H1 (cell line): ENCODE data around the gene CLIP4. TPM values are rescaled to one million over a fixed set of nuclear protein-coding genes. Genes with fewer than 3 reads are reported as not detected.

Experiments used
- CTCF ChIA-PET: fragments of 300-600 bp; sonication (Branson Sonifier 250); formaldehyde crosslinking; loops from one replicate; lab custom pipeline; 2021; ENCODE audit not compliant: partially characterized antibody; lab: Charles Lee
- POLR2A ChIA-PET: fragments of 300-600 bp; sonication (Branson Sonifier 250); formaldehyde crosslinking; loops from one replicate; lab custom pipeline; 2021; ENCODE audit warnings: inconsistent platforms; ENCODE audit not compliant: partially characterized antibody; lab: Charles Lee
- DNase-seq, 2 experiments: peaks; one replicate each; pipeline versions ENCODE4 v3.0.0 to v3.0.0-alpha.2; 2010 to 2022; ENCODE audit warnings: low spot score in 2 of 2, low read depth in 1 of 2, mixed read lengths in 1 of 2
- FAIRE-seq: peaks from 2 replicates; lab custom pipeline; 2011; peaks lifted over from hg19 to GRCh38; lab: Jason Lieb, UNC
- H2AFZ ChIP-seq: 2 replicates; pipeline ENCODE4 v1.8.1; 2012; ENCODE audit warnings: low read length, inconsistent platforms
- H2AK5ac ChIP-seq: 2 replicates; pipeline ENCODE4 v1.6.1; 2013; ENCODE audit warnings: low read depth, low read length
- H2BK120ac ChIP-seq: replicated peaks from 2 replicates; pipeline ENCODE3; 2013; ENCODE audit warnings: low read depth, low read length, inconsistent platforms
- H2BK12ac ChIP-seq: 2 replicates; pipeline ENCODE4 v1.6.1; 2013; ENCODE audit warnings: low read depth, low read length
- H2BK15ac ChIP-seq: 2 replicates; pipeline ENCODE4 v1.6.1; 2013; ENCODE audit warnings: low read length
- H2BK20ac ChIP-seq: 2 replicates; pipeline ENCODE4 v1.6.1; 2013; ENCODE audit warnings: low read length
- H2BK5ac ChIP-seq: 2 replicates; pipeline ENCODE4 v1.6.1; 2013; ENCODE audit warnings: low read depth, low read length
- H3K14ac ChIP-seq: 2 replicates; pipeline ENCODE4 v1.6.1; 2013; ENCODE audit warnings: inconsistent platforms; ENCODE audit not compliant: insufficient read length
- H3K18ac ChIP-seq: 2 replicates; pipeline ENCODE4 v1.6.1; 2013; ENCODE audit warnings: low read length; ENCODE audit errors: extremely low read depth
- H3K23ac ChIP-seq: 2 replicates; pipeline ENCODE4 v1.6.1; 2013; ENCODE audit warnings: inconsistent platforms; ENCODE audit not compliant: insufficient read length
- H3K23me2 ChIP-seq: 2 replicates; pipeline ENCODE4 v1.6.1; 2013; ENCODE audit warnings: low read depth, low read length
- H3K27ac ChIP-seq: 2 replicates; pipeline ENCODE4 v1.6.1; 2011; ENCODE audit warnings: low read depth, low read length, inconsistent platforms
- H3K27me3 ChIP-seq, 4 experiments: replicated peaks in 1 of 4; 1 replicate in 1 of 4; 2 replicates in 3 of 4; pipeline versions ENCODE4 v1.6.1 to v1.8.1; 2011 to 2013; ENCODE audit warnings: low read length in 3 of 4, mild to moderate bottlenecking in 3 of 4, inconsistent platforms in 2 of 4, mixed read lengths in 2 of 4, moderate library complexity in 1 of 4; ENCODE audit not compliant: control insufficient read depth in 3 of 4, insufficient read depth in 3 of 4; ENCODE audit errors: extremely low read depth in 1 of 4
- H3K36me3 ChIP-seq, 4 experiments: 2 replicates each; pipeline versions ENCODE4 v1.6.1 to v1.8.1; 2011 to 2013; ENCODE audit warnings: mild to moderate bottlenecking in 4 of 4, low read length in 3 of 4, moderate library complexity in 2 of 4, control low read depth in 1 of 4, inconsistent platforms in 1 of 4; ENCODE audit not compliant: insufficient read depth in 4 of 4, control insufficient read depth in 2 of 4
- H3K4ac ChIP-seq: replicated peaks from 2 replicates; pipeline ENCODE3; 2013; ENCODE audit warnings: low read length, low read depth, mixed read lengths, inconsistent platforms; ENCODE audit not compliant: insufficient read length
- H3K4me1 ChIP-seq, 4 experiments: replicated peaks in 1 of 4; 1 replicate in 1 of 4; 2 replicates in 3 of 4; pipeline versions ENCODE4 v1.6.1 to v1.8.1; 2011 to 2013; ENCODE audit warnings: low read length in 3 of 4, inconsistent platforms in 2 of 4, mixed read lengths in 1 of 4; ENCODE audit not compliant: insufficient read depth in 4 of 4, control insufficient read depth in 3 of 4
- H3K4me2 ChIP-seq, 2 experiments: 2 replicates each; pipeline versions ENCODE4 v1.6.1 to v1.8.1; 2011 to 2013; ENCODE audit warnings: low read depth in 2 of 2, low read length in 2 of 2, control low read depth in 1 of 2, inconsistent platforms in 1 of 2, mild to moderate bottlenecking in 1 of 2; ENCODE audit not compliant: insufficient read depth in 1 of 2
- H3K4me3 ChIP-seq, 4 experiments: fragments of 200-600, 300-600 bp in 1 of 4; sonication (generic), shearing (Covaris generic), sonication (Bioruptor Twin) in 1 of 4; 2 replicates each; pipeline versions ENCODE4 v1.5.1 to v1.8.1; 2011 to 2016; ENCODE audit warnings: low read length in 4 of 4, low read depth in 3 of 4, control low read depth in 2 of 4, inconsistent platforms in 2 of 4, mild to moderate bottlenecking in 2 of 4, mixed read lengths in 1 of 4, moderate library complexity in 1 of 4; ENCODE audit not compliant: insufficient read depth in 2 of 4; ENCODE audit errors: extremely low read depth in 1 of 4
- H3K56ac ChIP-seq: replicated peaks from 2 replicates; pipeline ENCODE3; 2013; ENCODE audit warnings: low read depth, mild to moderate bottlenecking, mixed read lengths, low read length, inconsistent platforms; ENCODE audit not compliant: insufficient read length
- H3K79me1 ChIP-seq: 2 replicates; pipeline ENCODE4 v1.6.1; 2013; ENCODE audit warnings: low read depth, low read length, control low read depth
- H3K79me2 ChIP-seq, 2 experiments: 2 replicates each; pipeline versions ENCODE4 v1.6.1 to v1.8.1; 2012 to 2013; ENCODE audit warnings: low read length in 2 of 2, mild to moderate bottlenecking in 2 of 2, inconsistent platforms in 1 of 2; ENCODE audit not compliant: insufficient read depth in 2 of 2, control insufficient read depth in 1 of 2
- H3K9ac ChIP-seq, 4 experiments: replicated peaks in 1 of 4; 1 replicate in 1 of 4; 2 replicates in 3 of 4; pipeline versions ENCODE4 v1.6.1 to v1.8.1; 2011 to 2013; ENCODE audit warnings: low read depth in 3 of 4, low read length in 3 of 4, control low read depth in 2 of 4, mild to moderate bottlenecking in 2 of 4, moderate library complexity in 2 of 4, inconsistent platforms in 1 of 4; ENCODE audit errors: extremely low read depth in 1 of 4
- H3K9me3 ChIP-seq, 2 experiments: 2 replicates each; pipeline versions ENCODE4 v1.6.1 to v1.8.1; 2012 to 2013; ENCODE audit warnings: mild to moderate bottlenecking in 2 of 2, moderate library complexity in 2 of 2, control low read depth in 1 of 2, inconsistent platforms in 1 of 2, low read depth in 1 of 2, low read length in 1 of 2, mixed read lengths in 1 of 2; ENCODE audit not compliant: insufficient read depth in 2 of 2
- H4K20me1 ChIP-seq, 2 experiments: replicated peaks in 1 of 2; 2 replicates each; pipeline versions ENCODE3 to v1.8.1; 2011 to 2013; ENCODE audit warnings: inconsistent platforms in 2 of 2, low read length in 2 of 2, mild to moderate bottlenecking in 1 of 2; ENCODE audit not compliant: insufficient read depth in 2 of 2, control insufficient read depth in 1 of 2
- H4K5ac ChIP-seq: 2 replicates; pipeline ENCODE4 v1.6.1; 2013; ENCODE audit warnings: low read length, low read depth, mixed read lengths, inconsistent platforms; ENCODE audit not compliant: insufficient read length
- H4K8ac ChIP-seq: 2 replicates; pipeline ENCODE4 v1.8.0; 2013; ENCODE audit warnings: mild to moderate bottlenecking, moderate library complexity, low read length, inconsistent platforms; ENCODE audit not compliant: insufficient read depth; ENCODE audit errors: extremely low read depth
- H4K91ac ChIP-seq: replicated peaks from 2 replicates; pipeline ENCODE3; 2013; ENCODE audit warnings: low read length, mixed read lengths, inconsistent platforms; ENCODE audit not compliant: insufficient read length
- KDM4A ChIP-seq: IDR thresholded peaks from one replicate; pipeline ENCODE4 v1.7.1; 2012; ENCODE audit warnings: low read depth, mild to moderate bottlenecking, moderate library complexity, low read length, inconsistent platforms; ENCODE audit not compliant: severe bottlenecking
- SIX5 ChIP-seq: IDR thresholded peaks from 2 replicates; pipeline ENCODE4 v1.6.1; 2011; ENCODE audit warnings: mild to moderate bottlenecking, low read depth, low read length
- WGBS, 2 experiments: shearing (Covaris generic) in 1 of 2; methylation state at CpG; one replicate each; pipeline versions ENCODE4 v1.1.6 to v1.1.7; 2013 to 2015; ENCODE audit warnings: low lambda C conversion rate in 2 of 2, mixed read lengths in 2 of 2, inconsistent platforms in 1 of 2, low coverage in 1 of 2, missing lambda C conversion rate in 1 of 2; ENCODE audit not compliant: insufficient replicate concordance in 2 of 2, insufficient coverage in 1 of 2, insufficient read length in 1 of 2; ENCODE audit errors: extremely low coverage in 1 of 2, missing lambda C conversion rate in 1 of 2; 5-methylcytosine and 5-hydroxymethylcytosine counted together
- polyA plus RNA-seq, 7 experiments: library from polyadenylated mRNA; depleted of rRNA in 3 of 7; stranded (reverse) in 5 of 7; unstranded in 2 of 7; fragments of >200 nt in 5 of 7; fragments of 200-250 nt in 2 of 7; gene quantifications; 1 replicate in 5 of 7; 2 replicates in 1 of 7; 4 replicates in 1 of 7; pipeline versions ENCODE4 v1.2.1 to v1.2.3, GENCODE V29; 2011 to 2013; ENCODE audit warnings: missing spikeins in 2 of 7, mixed read lengths in 2 of 7
- total RNA-seq: library from RNA; stranded (reverse); fragmentation: NEBNext Ultra II Directional; extraction: Animal tissue kit (Norgen Biotek cat#: 25700); gene quantifications from 2 replicates; pipeline ENCODE4 v1.2.1, GENCODE V29; 2021

CLIP4 gene
- total and polyA plus RNA-seq, 2 of the 8 experiments (the other 6 are each of a cell fraction or from before 2014, with no cell fraction given): 0.08 to 0.09 TPM

- 85% methylated on average over 8 of the region's 8 CpGs; no CpG with 5 or more reads in 1 of the 2 experiments for WGBS, 2 experiments
- TF ChIP-seq SIX5: no peak
- no peak for TF ChIP-seq KDM4A
- Histone ChIP-seq H3K79me2 (no peaks in the 10 kb centered on the region), H3K27ac (no peak overlapping the region), H3K79me1 (no peaks in the 10 kb centered on the region), H2AFZ (no peak overlapping the region), H2BK12ac (no peak overlapping the region), H3K4me2 (no peak overlapping the region), H3K18ac (no peak overlapping the region), H2BK15ac (peak overlapping the region; percentile 48), H3K14ac (no peak overlapping the region), H4K91ac (no peak overlapping the region), H2BK20ac (no peak overlapping the region), H3K36me3 (no peaks in the 10 kb centered on the region), H3K4me3 (no peak overlapping the region), H2AK5ac (no peak overlapping the region), H3K27me3 (no peaks in the 10 kb centered on the region), H3K4ac (no peak overlapping the region), H3K4me1 (peaks cover 1 to 13% (median 5%) of the 10 kb centered on the region in 4 experiments), H4K20me1 (no peaks in the 10 kb centered on the region), H2BK5ac (no peak overlapping the region), H2BK120ac (no peak overlapping the region), H3K23me2 (no peaks in the 10 kb centered on the region), H4K8ac (0 out of 2 replicates have a peak overlapping the region, but pooled peaks have one; percentile 77), H4K5ac (no peak overlapping the region), H3K23ac (no peak overlapping the region), H3K9ac (no peak overlapping the region), H3K56ac (no peak overlapping the region), H3K9me3 (no peaks in the 10 kb centered on the region)
- POLR2A ChIA-PET: no interaction called here
- DNase-seq (no peak), FAIRE-seq (no peak)
- CTCF ChIA-PET: interaction anchor here (1.0 to 1.6 kb wide), 5 partner anchors 11 to 129 kb away, joined by 3 to 4 read pairs (median 3); no protein-coding TSS in a partner anchor
Measured at GRCh38 chr2:29066271-29066860, 48.8 kb upstream of the CLIP4 start.
